ENCODE measurements around the gene PIGR. TPM values are rescaled to one million over a fixed set of nuclear protein-coding genes. Genes with fewer than 3 reads are reported as not detected.
A peak's percentile ranks its signal among the peaks of the same experiment; 100 is the strongest.

Gene PIGR
- total and polyA plus RNA-seq, 4 donors = 0.28 to 67.5 (median 1.5) TPM

- ATAC-seq (ENCODE audit: low FRiP score) (no peak), DNase-seq (no peak)
- H3K4me3 ChIP-seq (ENCODE audit: low read length in 2 of 2) = no peak overlapping the region
- no peaks in the 10 kb centered on the region for H3K4me1 ChIP-seq (ENCODE audit: control insufficient read depth in 1 of 2, insufficient read depth in 2 of 2, low read length in 2 of 2)
- intact Hi-C loops (cut with DNase I) = no loop called here
- H3K27ac ChIP-seq (ENCODE audit: low read depth in 1 of 2, low read length in 2 of 2) = no peak overlapping the region
- H3K9me3 ChIP-seq (ENCODE audit: control insufficient read depth, low read length) = no peaks in the 10 kb centered on the region
- 17 to 18% methylated on average over 6 of the region's 6 CpGs for WGBS, 2 donors
- no peaks in the 10 kb centered on the region for H3K27me3 ChIP-seq (ENCODE audit: control insufficient read depth in 1 of 2, insufficient read depth in 2 of 2, low read length in 1 of 2)
- no peaks in the 10 kb centered on the region for H3K36me3 ChIP-seq (ENCODE audit: control insufficient read depth in 1 of 2, insufficient read depth in 2 of 2, low read length in 1 of 2)
Measured at GRCh38 chr1:206941766-206942418, 4.4 kb downstream of the PIGR start.

- no peak overlapping the region for H3K27ac ChIP-seq (ENCODE audit: low read depth in 1 of 2, low read length in 2 of 2)
- no peak for DNase-seq
- ATAC-seq (ENCODE audit: low FRiP score) = no peak
- 92% methylated on average over 3 of the region's 3 CpGs for WGBS, 2 donors
- no peaks in the 10 kb centered on the region for H3K4me1 ChIP-seq (ENCODE audit: control insufficient read depth in 1 of 2, insufficient read depth in 2 of 2, low read length in 2 of 2)
- no peaks in the 10 kb centered on the region for H3K9me3 ChIP-seq (ENCODE audit: control insufficient read depth, low read length)
- H3K27me3 ChIP-seq (ENCODE audit: control insufficient read depth in 1 of 2, insufficient read depth in 2 of 2, low read length in 1 of 2) = no peaks in the 10 kb centered on the region
- no peaks in the 10 kb centered on the region for H3K36me3 ChIP-seq (ENCODE audit: control insufficient read depth in 1 of 2, insufficient read depth in 2 of 2, low read length in 1 of 2)
- intact Hi-C loops (cut with DNase I) = no loop called here
- H3K4me3 ChIP-seq (ENCODE audit: low read length in 2 of 2) = no peak overlapping the region
Measured at GRCh38 chr1:206940588-206940936, 5.7 kb downstream of the PIGR start.

- Histone ChIP-seq H3K9me3 (ENCODE audit: control insufficient read depth, low read length) (no peaks in the 10 kb centered on the region), H3K36me3 (ENCODE audit: control insufficient read depth in 1 of 2, insufficient read depth in 2 of 2, low read length in 1 of 2) (no peaks in the 10 kb centered on the region), H3K4me1 (ENCODE audit: control insufficient read depth in 1 of 2, insufficient read depth in 2 of 2, low read length in 2 of 2) (no peaks in the 10 kb centered on the region), H3K27ac (ENCODE audit: low read depth in 1 of 2, low read length in 2 of 2) (no peak overlapping the region), H3K27me3 (ENCODE audit: control insufficient read depth in 1 of 2, insufficient read depth in 2 of 2, low read length in 1 of 2) (no peaks in the 10 kb centered on the region), H3K4me3 (ENCODE audit: low read length in 2 of 2) (no peak overlapping the region)
- intact Hi-C loops (cut with DNase I) = no loop called here
- ATAC-seq (ENCODE audit: low FRiP score) (no peak), DNase-seq (no peak)
- 88 to 89% methylated on average over 9 of the region's 9 CpGs for WGBS, 2 donors
Measured at GRCh38 chr1:206939841-206940587, 6.3 kb downstream of the PIGR start.

- H3K4me3 ChIP-seq (ENCODE audit: low read length in 2 of 2) = no peak overlapping the region
- 90 to 97% methylated on average over 13 of the region's 13 CpGs for WGBS, 2 donors
- no peaks in the 10 kb centered on the region for H3K27me3 ChIP-seq (ENCODE audit: control insufficient read depth in 1 of 2, insufficient read depth in 2 of 2, low read length in 1 of 2)
Measured at GRCh38 chr1:206939131-206939530, 7.1 kb downstream of the PIGR start.

GRCh38 chr1:206937425-206937824, 8.8 kb downstream of the PIGR start:
- H3K27me3 ChIP-seq (ENCODE audit: control insufficient read depth in 1 of 2, insufficient read depth in 2 of 2, low read length in 1 of 2) = no peaks in the 10 kb centered on the region
- H3K27ac ChIP-seq (ENCODE audit: low read depth in 1 of 2, low read length in 2 of 2) = no peak overlapping the region
- ATAC-seq (ENCODE audit: low FRiP score) = no peak
- DNase-seq = no peak
- H3K4me1 ChIP-seq (ENCODE audit: control insufficient read depth in 1 of 2, insufficient read depth in 2 of 2, low read length in 2 of 2) = no peaks in the 10 kb centered on the region
- H3K36me3 ChIP-seq (ENCODE audit: control insufficient read depth in 1 of 2, insufficient read depth in 2 of 2, low read length in 1 of 2) = no peaks in the 10 kb centered on the region
- no peak overlapping the region for H3K4me3 ChIP-seq (ENCODE audit: low read length in 2 of 2)
- intact Hi-C loops (cut with DNase I) = no loop called here
- 91 to 96% methylated on average over 6 of the region's 6 CpGs for WGBS, 2 donors
- no peaks in the 10 kb centered on the region for H3K9me3 ChIP-seq (ENCODE audit: control insufficient read depth, low read length)

More at GRCh38 chr1:206939131-206939530, 7.1 kb downstream of the PIGR start:
- no peaks in the 10 kb centered on the region for H3K36me3 ChIP-seq (ENCODE audit: control insufficient read depth in 1 of 2, insufficient read depth in 2 of 2, low read length in 1 of 2)
- ATAC-seq (ENCODE audit: low FRiP score) (no peak), DNase-seq (no peak)
- H3K4me1 ChIP-seq (ENCODE audit: control insufficient read depth in 1 of 2, insufficient read depth in 2 of 2, low read length in 2 of 2) = no peaks in the 10 kb centered on the region
- no peaks in the 10 kb centered on the region for H3K9me3 ChIP-seq (ENCODE audit: control insufficient read depth, low read length)
- intact Hi-C loops (cut with DNase I) = no loop called here
- H3K27ac ChIP-seq (ENCODE audit: low read depth in 1 of 2, low read length in 2 of 2) = no peak overlapping the region

GRCh38 chr1:206935491-206936067, 10.7 kb downstream of the PIGR start:
- Histone ChIP-seq H3K27me3 (ENCODE audit: control insufficient read depth in 1 of 2, insufficient read depth in 2 of 2, low read length in 1 of 2) (no peaks in the 10 kb centered on the region), H3K27ac (ENCODE audit: low read depth in 1 of 2, low read length in 2 of 2) (no peak overlapping the region), H3K4me1 (ENCODE audit: control insufficient read depth in 1 of 2, insufficient read depth in 2 of 2, low read length in 2 of 2) (no peaks in the 10 kb centered on the region), H3K9me3 (ENCODE audit: control insufficient read depth, low read length) (no peaks in the 10 kb centered on the region), H3K36me3 (ENCODE audit: control insufficient read depth in 1 of 2, insufficient read depth in 2 of 2, low read length in 1 of 2) (no peaks in the 10 kb centered on the region), H3K4me3 (ENCODE audit: low read length in 2 of 2) (no peak overlapping the region)
- ATAC-seq (ENCODE audit: low FRiP score) (no peak), DNase-seq (peak; percentile 63 to 75)
- 64 to 66% methylated on average over 19 of the region's 19 CpGs for WGBS, 2 donors
- intact Hi-C loops (cut with DNase I) = no loop called here

GRCh38 chr1:206933333-206933945, 12.8 kb downstream of the PIGR start:
- no peaks in the 10 kb centered on the region for H3K36me3 ChIP-seq (ENCODE audit: control insufficient read depth in 1 of 2, insufficient read depth in 2 of 2, low read length in 1 of 2)
- 74 to 80% methylated on average over 8 of the region's 8 CpGs for WGBS, 2 donors
- no peak overlapping the region for H3K27ac ChIP-seq (ENCODE audit: low read depth in 1 of 2, low read length in 2 of 2)
- H3K27me3 ChIP-seq (ENCODE audit: control insufficient read depth in 1 of 2, insufficient read depth in 2 of 2, low read length in 1 of 2) = no peaks in the 10 kb centered on the region
- H3K9me3 ChIP-seq (ENCODE audit: control insufficient read depth, low read length) = no peaks in the 10 kb centered on the region
- H3K4me3 ChIP-seq (ENCODE audit: low read length in 2 of 2) = no peak overlapping the region
- no peaks in the 10 kb centered on the region for H3K4me1 ChIP-seq (ENCODE audit: control insufficient read depth in 1 of 2, insufficient read depth in 2 of 2, low read length in 2 of 2)
- ATAC-seq (ENCODE audit: low FRiP score) (no peak), DNase-seq (peak; percentile 76)
- intact Hi-C loops (cut with DNase I) = no loop called here

- Histone ChIP-seq H3K9me3 (ENCODE audit: control insufficient read depth, low read length) (no peaks in the 10 kb centered on the region), H3K36me3 (ENCODE audit: control insufficient read depth in 1 of 2, insufficient read depth in 2 of 2, low read length in 1 of 2) (no peaks in the 10 kb centered on the region), H3K27ac (ENCODE audit: low read depth in 1 of 2, low read length in 2 of 2) (no peak overlapping the region), H3K4me1 (ENCODE audit: control insufficient read depth in 1 of 2, insufficient read depth in 2 of 2, low read length in 2 of 2) (no peaks in the 10 kb centered on the region), H3K4me3 (ENCODE audit: low read length in 2 of 2) (no peak overlapping the region), H3K27me3 (ENCODE audit: control insufficient read depth in 1 of 2, insufficient read depth in 2 of 2, low read length in 1 of 2) (no peaks in the 10 kb centered on the region)
- intact Hi-C loops (cut with DNase I) = no loop called here
- WGBS, 2 donors = 72 to 76% methylated on average over 8 of the region's 8 CpGs
- ATAC-seq (ENCODE audit: low FRiP score) (no peak), DNase-seq (peak in 1 of 2 donors; percentile 38)
Measured at GRCh38 chr1:206932177-206932576, 14.1 kb downstream of the PIGR start.

All from aorta (tissue), 5 donors.